Measurements from ENCODE around the gene C5orf46.

GRCh38 chr5:147860641-147861025 lies 45.7 kb downstream of the C5orf46 start:
- no peak for TF ChIP-seq CTCF (IDR thresholded peaks at IDR 0.05)
- TF ChIP-seq CHD2 (IDR thresholded peaks at IDR 0.05; ENCODE audit: low read length, partially characterized antibody) = no peak
- TF ChIP-seq MAX (IDR thresholded peaks at IDR 0.05; ENCODE audit: low read depth) = no peak
- no peak for TF ChIP-seq ELF1 (IDR thresholded peaks at IDR 0.05)
- TF ChIP-seq, protein P1, sequence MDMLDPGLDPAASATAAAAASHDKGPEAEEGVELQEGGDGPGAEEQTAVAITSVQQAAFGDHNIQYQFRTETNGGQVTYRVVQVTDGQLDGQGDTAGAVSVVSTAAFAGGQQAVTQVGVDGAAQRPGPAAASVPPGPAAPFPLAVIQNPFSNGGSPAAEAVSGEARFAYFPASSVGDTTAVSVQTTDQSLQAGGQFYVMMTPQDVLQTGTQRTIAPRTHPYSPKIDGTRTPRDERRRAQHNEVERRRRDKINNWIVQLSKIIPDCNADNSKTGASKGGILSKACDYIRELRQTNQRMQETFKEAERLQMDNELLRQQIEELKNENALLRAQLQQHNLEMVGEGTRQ (IDR thresholded peaks at IDR 0.05; ENCODE audit: borderline replicate concordance, low read depth, low read length) = no peak
- no peak for TF ChIP-seq POLR2AphosphoS5 (IDR thresholded peaks at IDR 0.05; ENCODE audit: low read depth, low read length)
- TF ChIP-seq EZH2phosphoT487 (IDR thresholded peaks at IDR 0.05; ENCODE audit: borderline replicate concordance, low read depth) = no peak
- TF ChIP-seq MEF2A (IDR thresholded peaks at IDR 0.05; ENCODE audit: borderline replicate concordance, low read depth) = no peak
- no peak for TF ChIP-seq GATA2 (CRISPR knock-in tag; IDR thresholded peaks at IDR 0.05)
- TF ChIP-seq EP300 (IDR thresholded peaks at IDR 0.05; ENCODE audit: borderline replicate concordance in 1 of 2, low read depth in 1 of 2, low read length in 1 of 2) = no peak
- no peak for TF ChIP-seq RXRA (IDR thresholded peaks at IDR 0.05; ENCODE audit: borderline replicate concordance, low read depth)
- TF ChIP-seq MXI1 (IDR thresholded peaks at IDR 0.05; ENCODE audit: low read depth, low read length) = no peak
